ENCODE results near the gene DPP4. TPM values are rescaled to one million over a fixed set of nuclear protein-coding genes. Genes with fewer than 3 reads are reported as not detected.

The DPP4 gene
- total and polyA plus RNA-seq, 2 of the 13 experiments (the other 11 are each of a cell fraction or from before 2014, with no cell fraction given) = 39.4 to 109 TPM

DNA sequence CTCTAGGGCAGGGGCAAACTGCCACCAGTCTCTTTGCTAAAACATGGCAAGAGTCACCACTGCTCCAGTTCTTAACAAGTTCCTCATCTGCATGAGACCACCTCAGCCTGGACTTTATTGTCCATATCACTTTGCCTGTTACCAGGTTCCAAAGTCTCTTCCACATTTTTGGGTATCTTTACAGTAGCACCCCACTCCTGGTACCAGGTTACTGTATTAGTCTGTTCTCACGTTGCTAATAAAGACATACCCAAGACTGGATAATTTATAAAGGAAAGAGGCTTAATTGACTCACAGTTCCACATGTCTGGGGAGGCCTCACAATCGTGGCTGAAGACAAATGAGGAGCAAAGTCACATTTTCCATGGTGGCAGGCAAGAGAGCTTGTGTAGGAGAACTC lies 5.5 kb upstream of the DPP4 start:
- FAIRE-seq (no peak), DNase-seq (ENCODE audit: low spot score) (no peak), ATAC-seq (no peak)
- WGBS (ENCODE audit: low lambda C conversion rate) = 30% methylated on average over 2 of the region's 2 CpGs
- no TSS peak for BruUV-seq (replicated peaks)
- Histone ChIP-seq H4K20me1 (ENCODE audit: insufficient read depth, low read length) (no peaks in the 10 kb centered on the region), H2AFZ (ENCODE audit: low read length) (no peak overlapping the region), H3K4me1 (ENCODE audit: insufficient read depth, low read length) (peaks cover 28% of the 10 kb centered on the region), H3K4me3 (replicated peaks in 1 of 3; ENCODE audit: insufficient read depth in 1 of 3, low read depth in 2 of 3, low read length in 3 of 3) (no peak overlapping the region), H3K27ac (ENCODE audit: extremely low read length, insufficient read depth, low read length) (no peak overlapping the region), H3K79me2 (ENCODE audit: insufficient read depth, low read length) (no peaks in the 10 kb centered on the region), H3K9me3 (ENCODE audit: low read length) (peaks cover 24% of the 10 kb centered on the region), H3K9ac (ENCODE audit: insufficient read depth, low read depth, low read length) (no peak overlapping the region), H3K4me2 (ENCODE audit: low read depth, low read length) (no peak overlapping the region), H3K27me3 (ENCODE audit: control insufficient read depth in 1 of 2, insufficient read depth in 2 of 2, low read length in 2 of 2) (no peaks in the 10 kb centered on the region), H3K36me3 (replicated peaks in 1 of 2; ENCODE audit: control insufficient read depth in 1 of 2, insufficient read depth in 2 of 2, low read length in 2 of 2) (no peaks in the 10 kb centered on the region)
- CTCF ChIA-PET (ENCODE audit: low intra/inter-chr PET ratio, low total read pairs) = no interaction called here
- intact Hi-C loops (cut with micrococcal nuclease; ENCODE audit: unreplicated experiment) = no loop called here
- POLR2A ChIA-PET = no interaction called here
- TF ChIP-seq SRY (CRISPR knock-in tag; IDR thresholded peaks at IDR 0.05) = no peak
- TF ChIP-seq, protein P1, sequence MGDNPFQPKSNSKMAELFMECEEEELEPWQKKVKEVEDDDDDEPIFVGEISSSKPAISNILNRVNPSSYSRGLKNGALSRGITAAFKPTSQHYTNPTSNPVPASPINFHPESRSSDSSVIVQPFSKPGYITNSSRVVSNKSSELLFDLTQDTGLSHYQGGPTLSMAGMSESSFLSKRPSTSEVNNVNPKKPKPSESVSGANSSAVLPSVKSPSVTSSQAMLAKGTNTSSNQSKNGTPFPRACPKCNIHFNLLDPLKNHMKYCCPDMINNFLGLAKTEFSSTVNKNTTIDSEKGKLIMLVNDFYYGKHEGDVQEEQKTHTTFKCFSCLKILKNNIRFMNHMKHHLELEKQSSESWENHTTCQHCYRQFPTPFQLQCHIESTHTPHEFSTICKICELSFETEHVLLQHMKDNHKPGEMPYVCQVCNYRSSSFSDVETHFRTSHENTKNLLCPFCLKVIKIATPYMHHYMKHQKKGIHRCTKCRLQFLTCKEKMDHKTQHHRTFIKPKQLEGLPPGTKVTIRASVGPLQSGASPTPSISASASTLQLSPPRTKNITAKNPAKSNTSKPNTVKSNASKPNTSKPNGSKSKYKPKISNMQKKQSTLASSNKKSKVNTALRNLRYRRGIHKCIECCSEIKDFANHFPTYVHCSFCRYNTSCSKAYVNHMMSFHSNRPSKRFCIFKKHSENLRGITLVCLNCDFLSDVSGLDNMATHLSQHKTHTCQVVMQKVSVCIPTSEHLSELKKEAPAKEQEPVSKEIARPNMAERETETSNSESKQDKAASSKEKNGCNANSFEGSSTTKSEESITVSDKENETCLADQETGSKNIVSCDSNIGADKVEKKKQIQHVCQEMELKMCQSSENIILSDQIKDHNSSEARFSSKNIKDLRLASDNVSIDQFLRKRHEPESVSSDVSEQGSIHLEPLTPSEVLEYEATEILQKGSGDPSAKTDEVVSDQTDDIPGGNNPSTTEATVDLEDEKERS (CRISPR knock-in tag; IDR thresholded peaks at IDR 0.05) = 0 out of 2 replicates have a peak, but pooled peaks have one; percentile 30
- peak; percentile 64; the same call in 1 of the 2 replicates for TF ChIP-seq ZNF430 (CRISPR knock-in tag; IDR thresholded peaks at IDR 0.05)
- in situ Hi-C loops (cut with HindIII; ENCODE audit: extremely low pct_ligation_motif_present, low pct_unique_long_range_greater_than_20kb) = no loop called here

DNA sequence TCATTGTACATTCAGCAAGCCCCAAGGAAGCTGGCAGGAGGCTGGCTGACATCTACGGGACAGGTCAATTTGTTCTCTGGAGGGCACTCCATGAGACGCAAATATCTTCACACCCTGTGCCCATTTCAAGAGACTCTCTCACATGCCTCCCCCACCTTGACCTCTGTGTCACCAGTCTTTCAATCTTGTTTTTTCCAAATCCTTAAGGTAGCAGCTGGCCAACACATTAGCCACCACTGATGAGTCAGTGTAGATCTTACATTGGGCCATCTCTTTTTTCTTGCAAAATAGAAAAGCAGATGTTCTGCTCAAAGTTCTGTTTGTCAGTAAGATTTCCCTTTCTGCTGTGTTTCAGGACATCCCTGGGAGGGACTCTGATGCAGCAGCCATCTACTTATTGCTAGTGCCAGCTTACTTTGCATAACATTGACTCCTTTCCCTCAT lies 1.7 kb upstream of the DPP4 start:
- intact Hi-C loops (cut with micrococcal nuclease; ENCODE audit: unreplicated experiment) = loop anchor here (1.0 kb wide), 1 partner anchor 10 kb away; no protein-coding TSS in a partner anchor
- Histone ChIP-seq H3K4me2 (ENCODE audit: low read depth, low read length) (peak overlapping the region; percentile 99), H3K79me2 (ENCODE audit: insufficient read depth, low read length) (peaks cover 15% of the 10 kb centered on the region), H3K27ac (ENCODE audit: extremely low read length, insufficient read depth, low read length) (no peak overlapping the region), H3K36me3 (replicated peaks in 1 of 2; ENCODE audit: control insufficient read depth in 1 of 2, insufficient read depth in 2 of 2, low read length in 2 of 2) (peaks cover 0 to 4% of the 10 kb centered on the region in 2 experiments; a peak in 1 of 5 replicates), H4K20me1 (ENCODE audit: insufficient read depth, low read length) (no peaks in the 10 kb centered on the region), H3K9ac (ENCODE audit: insufficient read depth, low read depth, low read length) (no peak overlapping the region), H3K4me3 (replicated peaks in 1 of 3; ENCODE audit: insufficient read depth in 1 of 3, low read depth in 2 of 3, low read length in 3 of 3) (no peak overlapping the region), H3K4me1 (ENCODE audit: insufficient read depth, low read length) (peaks cover 43% of the 10 kb centered on the region), H3K9me3 (ENCODE audit: low read length) (peaks cover 24% of the 10 kb centered on the region), H3K27me3 (ENCODE audit: control insufficient read depth in 1 of 2, insufficient read depth in 2 of 2, low read length in 2 of 2) (no peaks in the 10 kb centered on the region; a peak in 1 of 5 replicates), H2AFZ (ENCODE audit: low read length) (no peak overlapping the region)
- ATAC-seq (no peak), DNase-seq (ENCODE audit: low spot score) (no peak), FAIRE-seq (no peak)
- ChIA-PET CTCF (ENCODE audit: low intra/inter-chr PET ratio, low total read pairs) (no interaction called here), POLR2A (interaction anchor here (1.1 to 4.8 kb wide), 6 partner anchors 9 to 80 kb away, joined by 3 to 41 read pairs (median 6); no protein-coding TSS in a partner anchor)
- BruUV-seq (replicated peaks) = no TSS peak
- in situ Hi-C loops (cut with HindIII; ENCODE audit: extremely low pct_ligation_motif_present, low pct_unique_long_range_greater_than_20kb) = no loop called here
- 77% methylated on average over 1 of the region's 2 CpGs for WGBS (ENCODE audit: low lambda C conversion rate)
- TF ChIP-seq SMARCE1 (IDR thresholded peaks at IDR 0.05; ENCODE audit: borderline replicate concordance) = no peak
- no peak for TF ChIP-seq U2AF2 (IDR thresholded peaks at IDR 0.05; ENCODE audit: low read depth, low read length)
- TF ChIP-seq, protein P2, sequence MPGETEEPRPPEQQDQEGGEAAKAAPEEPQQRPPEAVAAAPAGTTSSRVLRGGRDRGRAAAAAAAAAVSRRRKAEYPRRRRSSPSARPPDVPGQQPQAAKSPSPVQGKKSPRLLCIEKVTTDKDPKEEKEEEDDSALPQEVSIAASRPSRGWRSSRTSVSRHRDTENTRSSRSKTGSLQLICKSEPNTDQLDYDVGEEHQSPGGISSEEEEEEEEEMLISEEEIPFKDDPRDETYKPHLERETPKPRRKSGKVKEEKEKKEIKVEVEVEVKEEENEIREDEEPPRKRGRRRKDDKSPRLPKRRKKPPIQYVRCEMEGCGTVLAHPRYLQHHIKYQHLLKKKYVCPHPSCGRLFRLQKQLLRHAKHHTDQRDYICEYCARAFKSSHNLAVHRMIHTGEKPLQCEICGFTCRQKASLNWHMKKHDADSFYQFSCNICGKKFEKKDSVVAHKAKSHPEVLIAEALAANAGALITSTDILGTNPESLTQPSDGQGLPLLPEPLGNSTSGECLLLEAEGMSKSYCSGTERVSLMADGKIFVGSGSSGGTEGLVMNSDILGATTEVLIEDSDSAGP (CRISPR knock-in tag; IDR thresholded peaks at IDR 0.05; ENCODE audit: borderline replicate concordance) = 0 out of 2 replicates have a peak, but pooled peaks have one; percentile 13
- 0 out of 2 replicates have a peak, but pooled peaks have one; percentile 33 for TF ChIP-seq SPEN (CRISPR knock-in tag; IDR thresholded peaks at IDR 0.05; ENCODE audit: low read depth)
- peak; percentile 19; the same call in 1 of the 2 replicates for TF ChIP-seq HNF4A (CRISPR knock-in tag; IDR thresholded peaks at IDR 0.05)
- 0 out of 2 replicates have a peak, but pooled peaks have one; percentile 19 for TF ChIP-seq ZNF879 (CRISPR knock-in tag; IDR thresholded peaks at IDR 0.05)
